C4-2B (cell line): Measurements from ENCODE around the gene PIGU.

Experiments used
- ZFX ChIP-seq: fragments of 450-650 bp; IDR thresholded peaks from 2 replicates; pipeline ENCODE4 v1.6.1; 2017
- TF ChIP-seq, protein P1 (sequence below): fragments of 450-650 bp; conservative IDR thresholded peaks from 2 replicates; pipeline ENCODE4 v1.5.1; 2017; ENCODE audit warnings: mild to moderate bottlenecking

DNA sequence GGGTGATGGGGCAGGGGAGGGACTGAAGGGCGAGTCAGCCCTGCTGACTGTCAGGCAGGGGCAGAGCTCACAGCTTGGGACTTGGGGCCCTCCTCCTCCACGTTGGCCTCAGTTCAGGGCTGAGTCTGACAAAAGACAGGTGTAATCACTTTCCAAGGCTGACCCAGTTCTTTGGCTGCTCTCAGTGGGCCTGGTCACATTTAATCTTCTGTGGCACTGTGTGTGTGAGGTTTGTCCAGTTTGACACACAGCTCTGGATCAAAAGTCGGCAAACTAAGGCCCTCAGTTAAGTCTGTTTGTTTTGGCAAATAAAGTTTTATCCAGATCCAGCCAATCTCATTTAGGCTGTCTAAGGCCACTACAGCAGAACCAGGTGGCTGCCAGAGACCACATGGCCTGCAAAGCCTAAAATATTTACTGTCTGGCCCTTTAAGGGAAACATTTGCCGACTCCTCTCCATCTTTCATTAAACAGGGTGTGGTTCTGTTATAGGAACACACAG lies 123.5 kb downstream of the PIGU start:
- no peak for TF ChIP-seq ZFX
- TF ChIP-seq, protein P1, sequence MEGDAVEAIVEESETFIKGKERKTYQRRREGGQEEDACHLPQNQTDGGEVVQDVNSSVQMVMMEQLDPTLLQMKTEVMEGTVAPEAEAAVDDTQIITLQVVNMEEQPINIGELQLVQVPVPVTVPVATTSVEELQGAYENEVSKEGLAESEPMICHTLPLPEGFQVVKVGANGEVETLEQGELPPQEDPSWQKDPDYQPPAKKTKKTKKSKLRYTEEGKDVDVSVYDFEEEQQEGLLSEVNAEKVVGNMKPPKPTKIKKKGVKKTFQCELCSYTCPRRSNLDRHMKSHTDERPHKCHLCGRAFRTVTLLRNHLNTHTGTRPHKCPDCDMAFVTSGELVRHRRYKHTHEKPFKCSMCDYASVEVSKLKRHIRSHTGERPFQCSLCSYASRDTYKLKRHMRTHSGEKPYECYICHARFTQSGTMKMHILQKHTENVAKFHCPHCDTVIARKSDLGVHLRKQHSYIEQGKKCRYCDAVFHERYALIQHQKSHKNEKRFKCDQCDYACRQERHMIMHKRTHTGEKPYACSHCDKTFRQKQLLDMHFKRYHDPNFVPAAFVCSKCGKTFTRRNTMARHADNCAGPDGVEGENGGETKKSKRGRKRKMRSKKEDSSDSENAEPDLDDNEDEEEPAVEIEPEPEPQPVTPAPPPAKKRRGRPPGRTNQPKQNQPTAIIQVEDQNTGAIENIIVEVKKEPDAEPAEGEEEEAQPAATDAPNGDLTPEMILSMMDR = no peak
